HG03025 (cell line): Measurements from ENCODE around the gene PLEKHH2.
"Not testable (repeated sequence)": the region's sequence is repeated elsewhere in the genome, so short reads cannot be mapped to it uniquely, and the experiment has no call there.

Experiments used
- ATAC-seq: cut with Tn5 transposase; IDR thresholded peaks from one replicate; pipeline ENCODE4 v1.9.1; 2021; ENCODE audit warnings: mild to moderate bottlenecking, moderate library complexity; ENCODE audit not compliant: unreplicated experiment, low FRiP score

The PLEKHH2 gene

GRCh38 chr2:43715300-43716098, 78.4 kb downstream of the PLEKHH2 start:
- no peak for ATAC-seq

DNA sequence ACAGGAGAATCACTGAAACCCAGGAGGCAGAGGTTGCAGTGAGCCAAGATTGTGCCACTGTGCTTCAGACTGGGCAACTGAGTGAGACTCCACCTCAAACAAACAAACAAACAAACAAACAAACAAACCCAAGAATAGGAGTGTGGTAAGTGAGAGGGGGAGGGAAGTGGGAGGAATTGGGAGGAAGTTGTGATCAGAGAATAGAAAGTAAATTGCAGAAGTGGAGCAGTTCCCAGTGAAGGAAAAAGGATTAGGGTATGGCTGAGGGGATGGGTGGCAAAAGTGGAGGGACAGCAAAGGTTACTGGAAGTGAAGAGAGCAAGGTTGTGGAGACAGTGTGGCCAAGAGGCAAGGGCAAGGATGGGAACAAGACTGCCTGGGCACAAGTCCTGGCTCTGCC, 80.3 kb downstream of the PLEKHH2 start:
- ATAC-seq = no peak

- no peak for ATAC-seq
Measured at GRCh38 chr2:43718530-43719124, 81.6 kb downstream of the PLEKHH2 start.

DNA sequence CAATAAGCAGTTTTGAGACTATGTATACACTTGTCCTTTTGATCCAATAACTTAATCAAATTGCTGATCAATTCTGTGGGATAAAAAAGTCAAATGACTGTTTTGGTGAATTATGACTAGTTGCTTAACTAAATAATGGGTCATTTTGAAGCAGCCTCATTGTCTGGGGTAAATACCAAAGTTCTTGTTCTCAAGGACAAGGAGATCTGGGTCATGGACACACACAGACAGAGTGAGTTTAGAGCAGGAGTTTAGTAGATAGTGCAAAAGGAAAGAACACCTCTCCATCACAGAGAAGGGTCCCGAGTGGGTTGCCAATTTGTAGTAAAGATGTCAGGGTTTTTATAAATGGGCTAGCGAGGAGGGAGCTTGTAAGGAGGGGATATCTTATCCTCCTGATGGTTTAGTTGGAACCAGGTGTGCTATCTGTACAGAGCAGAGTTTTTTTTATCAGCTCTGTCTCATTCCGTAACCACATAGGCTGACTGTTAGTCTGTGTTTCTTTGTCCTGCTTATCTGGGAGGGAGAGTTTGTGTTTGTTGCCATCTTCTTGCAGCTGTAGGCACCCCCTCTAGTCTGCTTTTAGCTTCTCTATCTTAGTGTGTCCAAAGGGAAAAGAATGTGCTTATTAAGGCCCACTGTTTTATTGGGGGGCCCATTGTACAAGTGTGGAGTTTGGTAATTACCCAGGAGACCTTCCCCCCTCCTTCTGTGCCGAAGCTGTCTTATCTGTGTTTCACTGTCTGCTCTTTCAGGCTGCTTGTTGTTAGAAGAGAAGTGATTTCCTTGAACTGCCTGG, 87.9 kb downstream of the PLEKHH2 start:
- no peak for ATAC-seq

- no peak for ATAC-seq
Measured at GRCh38 chr2:43725711-43726246, 88.7 kb downstream of the PLEKHH2 start.

- not testable (repeated sequence) for ATAC-seq
Measured at GRCh38 chr2:43726961-43727633, 90.0 kb downstream of the PLEKHH2 start.

GRCh38 chr2:43727634-43728014, 90.6 kb downstream of the PLEKHH2 start:
- no peak for ATAC-seq

DNA sequence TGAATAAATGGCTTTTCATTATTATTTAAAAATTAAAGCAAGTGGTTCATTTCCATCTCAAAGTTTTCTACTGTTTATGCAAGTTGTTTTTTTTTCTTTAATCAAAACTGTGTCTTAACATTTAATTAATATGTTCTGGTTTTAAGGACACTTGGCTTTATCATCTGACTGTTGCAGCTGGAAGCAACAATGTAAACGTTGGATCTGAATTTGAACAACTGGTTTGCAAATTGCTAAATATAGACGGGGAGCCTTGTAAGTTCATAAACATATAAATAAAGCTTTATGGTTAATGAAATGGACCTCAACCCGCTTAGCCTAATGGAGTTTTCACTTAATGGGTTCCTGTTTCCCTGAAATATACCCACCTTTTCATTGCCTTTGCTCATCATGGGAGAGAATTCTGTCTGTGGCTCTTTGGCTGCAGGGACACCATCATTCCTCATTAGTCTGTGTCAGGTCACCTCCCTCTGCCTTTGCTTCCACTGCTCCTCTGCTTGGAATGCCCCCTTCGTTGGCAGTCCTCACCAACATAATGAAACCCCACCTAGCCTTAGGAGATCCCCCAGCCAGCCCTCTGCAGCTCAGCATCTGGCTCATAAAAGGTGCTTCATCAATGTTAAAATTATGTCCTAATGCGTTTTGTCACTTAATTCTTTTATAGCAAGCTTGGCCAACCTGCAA, 92.6 kb downstream of the PLEKHH2 start:
- no peak for ATAC-seq

DNA sequence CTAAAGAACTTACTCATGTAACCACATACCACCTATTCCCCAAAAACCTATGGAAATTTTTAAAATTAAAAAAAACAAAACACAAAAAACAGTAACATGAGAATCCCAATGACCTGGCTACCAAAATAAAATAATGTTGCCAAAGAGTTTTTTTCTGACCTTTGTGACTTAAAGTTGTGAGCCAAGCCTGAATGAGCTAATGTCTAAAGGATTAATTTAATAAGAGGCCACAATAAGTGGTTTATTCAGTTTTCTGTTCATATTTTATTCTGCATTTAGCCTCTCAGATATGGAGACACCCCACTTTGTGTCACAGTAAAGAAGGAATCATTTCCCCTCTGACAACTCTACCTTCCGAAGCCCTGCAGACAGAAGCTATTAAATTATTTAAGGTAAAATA, 94.2 kb downstream of the PLEKHH2 start:
- no peak for ATAC-seq

GRCh38 chr2:43736637-43737036, 99.6 kb downstream of the PLEKHH2 start:
- no peak for ATAC-seq

- ATAC-seq = no peak
Measured at GRCh38 chr2:43737097-43737854, 100.2 kb downstream of the PLEKHH2 start.

DNA sequence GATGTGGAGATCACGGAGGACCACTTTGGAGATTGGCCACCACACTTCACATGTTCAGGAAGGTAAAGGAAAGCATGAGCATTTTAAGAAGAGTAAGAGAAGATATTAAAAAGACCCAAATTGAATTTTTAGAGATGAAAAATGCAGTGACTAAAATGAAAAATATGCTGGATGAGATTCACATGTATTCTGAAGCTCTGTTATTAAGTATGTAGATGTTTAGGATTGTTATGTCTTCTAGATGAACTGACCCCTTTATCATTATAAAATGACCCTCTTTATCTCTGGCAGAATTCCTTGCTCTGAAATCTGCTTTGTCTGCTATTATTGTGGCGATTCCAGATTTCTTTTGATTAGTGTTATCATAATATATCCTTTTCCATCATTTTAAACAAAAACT, 100.8 kb downstream of the PLEKHH2 start:
- no peak for ATAC-seq

- ATAC-seq = no peak
Measured at GRCh38 chr2:43738257-43738656, 101.2 kb downstream of the PLEKHH2 start.

- no peak for ATAC-seq
Measured at GRCh38 chr2:43743706-43744105, 106.6 kb downstream of the PLEKHH2 start.

GRCh38 chr2:43745457-43745856, 108.4 kb downstream of the PLEKHH2 start:
- ATAC-seq = no peak

DNA sequence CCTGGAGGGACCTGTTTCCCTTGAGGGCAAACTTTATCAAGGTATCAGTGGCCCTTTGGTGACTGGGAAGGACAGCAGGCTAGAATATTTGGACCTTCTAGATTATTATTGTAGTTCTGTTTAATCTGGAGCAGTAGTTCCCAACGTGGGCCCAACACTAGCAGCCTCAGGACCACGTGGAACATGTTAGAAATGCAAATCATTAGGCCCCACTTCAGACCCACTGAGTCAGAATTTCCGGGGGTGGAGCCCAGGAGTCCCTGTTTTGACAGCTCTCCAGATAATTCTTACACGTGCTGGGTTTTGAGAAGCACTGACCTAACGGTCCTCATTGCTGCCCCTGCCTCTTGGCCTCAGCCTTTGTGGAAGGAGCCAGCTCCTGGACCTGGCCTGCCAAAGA, 111.3 kb downstream of the PLEKHH2 start:
- ATAC-seq = no peak

DNA sequence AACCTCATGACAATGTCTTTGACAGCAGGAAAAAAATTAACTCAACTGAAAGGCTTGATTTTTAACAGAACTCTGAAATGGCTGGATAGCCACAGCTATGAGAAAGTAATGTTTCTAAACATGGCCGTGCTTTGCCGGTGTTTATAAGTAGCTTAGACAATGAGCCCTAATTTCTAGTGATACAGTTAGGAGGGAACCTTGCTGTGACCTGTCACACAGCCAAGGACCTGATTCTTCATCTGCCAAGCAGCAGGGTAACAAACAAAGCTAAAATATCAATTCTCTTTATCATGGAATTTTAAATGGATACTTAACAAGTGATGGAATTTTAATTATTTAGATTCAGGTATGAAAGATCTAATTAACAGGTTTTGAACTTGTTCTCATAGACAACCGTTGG, 112.5 kb downstream of the PLEKHH2 start:
- no peak for ATAC-seq

GRCh38 chr2:43751476-43751990, 114.5 kb downstream of the PLEKHH2 start:
- ATAC-seq = no peak

DNA sequence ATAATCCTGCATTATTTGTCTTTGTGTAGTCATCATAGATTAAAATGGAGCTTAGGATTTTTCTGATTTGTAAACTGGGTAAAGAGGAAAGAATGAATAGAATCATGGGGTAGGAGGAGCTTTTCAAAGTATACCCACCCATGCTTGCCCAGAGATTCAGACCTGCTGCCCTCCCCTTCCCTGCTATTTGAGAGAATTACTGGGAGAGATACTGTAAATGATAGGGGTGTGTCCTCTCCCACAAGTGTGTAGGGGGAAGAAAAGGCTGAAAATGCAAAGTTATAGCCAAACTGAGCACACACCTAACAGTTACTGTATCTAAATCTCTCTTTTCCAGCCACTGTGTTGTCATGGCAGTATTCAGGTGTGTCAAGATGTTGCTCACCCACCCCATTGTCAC, 115.2 kb downstream of the PLEKHH2 start:
- no peak for ATAC-seq
